H7 (cell line): ENCODE measurements around the gene COL8A1. TPM values are rescaled to one million over a fixed set of nuclear protein-coding genes. Genes with fewer than 3 reads are reported as not detected.
"Not testable (repeated sequence)": the region's sequence is repeated elsewhere in the genome, so short reads cannot be mapped to it uniquely, and the experiment has no call there.

Experiments
- DNase-seq: peaks from one replicate; pipeline ENCODE4 v3.0.0; 2012
- H3K27me3 ChIP-seq: 2 replicates; pipeline ENCODE4 v1.6.0; 2011; ENCODE audit warnings: mild to moderate bottlenecking, low read length; ENCODE audit not compliant: control insufficient read depth, insufficient read depth
- H3K36me3 ChIP-seq: replicated peaks from 2 replicates; pipeline ENCODE4 v1.5.1; 2011; ENCODE audit warnings: low read length; ENCODE audit not compliant: control insufficient read depth, insufficient read depth
- H3K4me3 ChIP-seq: 2 replicates; pipeline ENCODE4 v1.5.1; 2011; ENCODE audit warnings: low read depth, mild to moderate bottlenecking, control low read depth, low read length, moderate library complexity; ENCODE audit not compliant: insufficient read depth
- total RNA-seq: library from RNA; depleted of rRNA; stranded (reverse); fragments of >200 nt; shearing (Covaris generic); gene quantifications from 2 replicates; pipeline ENCODE4 v1.2.3, GENCODE V29; 2014

COL8A1 gene
- total RNA-seq, 1 experiment from 2014 or later = 0.59 TPM

- no peak for DNase-seq
- Histone ChIP-seq H3K27me3 (no peaks in the 10 kb centered on the region), H3K36me3 (no peaks in the 10 kb centered on the region), H3K4me3 (no peak overlapping the region)
Observed at GRCh38 chr3:99716463-99716995, 78.1 kb downstream of the COL8A1 start.

DNA sequence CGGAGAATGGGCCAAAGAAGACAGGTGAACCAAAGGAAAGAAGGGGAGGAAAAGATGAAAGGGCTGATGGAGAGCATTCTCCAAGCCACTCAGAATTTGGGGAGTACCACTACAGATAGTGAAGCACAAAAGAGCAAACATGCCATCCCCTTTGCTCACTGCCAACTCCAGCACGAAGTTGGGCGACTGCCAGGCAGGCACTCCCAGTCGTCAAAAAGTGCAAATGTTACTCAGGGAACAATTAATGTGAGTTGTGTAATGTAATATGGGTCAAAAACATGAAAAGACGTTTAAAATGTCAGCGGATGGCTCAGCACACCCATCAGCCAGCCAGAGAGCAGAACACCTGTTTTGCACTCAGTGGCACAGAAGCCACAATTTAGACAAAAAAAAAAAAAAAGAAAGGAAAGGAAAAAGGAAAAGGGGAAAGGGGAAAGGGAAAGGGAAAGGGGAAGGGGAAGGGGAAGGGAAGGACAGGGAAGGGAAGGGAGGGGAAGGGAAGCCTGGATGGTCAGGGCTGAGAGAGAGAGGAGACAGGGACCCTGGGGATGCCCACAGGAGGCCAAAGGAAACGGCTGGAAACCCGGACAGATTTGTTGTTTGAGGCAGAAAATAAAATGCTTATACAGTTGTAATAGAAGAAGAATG, 82.7 kb downstream of the COL8A1 start:
- Histone ChIP-seq H3K4me3 (no peak overlapping the region), H3K27me3 (no peaks in the 10 kb centered on the region), H3K36me3 (no peaks in the 10 kb centered on the region)
- no peak for DNase-seq

DNA sequence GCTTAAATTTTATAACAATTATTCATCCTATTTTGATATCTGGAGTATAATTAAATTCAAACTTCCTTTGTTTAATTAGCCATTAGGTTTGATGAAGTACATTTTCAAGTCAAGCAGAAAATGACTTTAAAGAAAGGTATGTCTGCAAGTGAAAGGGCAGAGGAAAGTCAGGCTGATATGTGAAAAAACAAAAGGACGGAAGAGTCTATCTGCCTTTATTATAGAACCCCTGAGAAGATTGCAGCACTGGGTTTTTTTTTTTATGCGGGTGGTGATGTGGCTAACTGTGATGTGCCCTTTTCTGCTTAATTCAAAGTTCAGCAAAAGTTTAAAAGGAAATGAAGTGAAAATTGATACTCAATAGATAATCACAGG, 83.2 kb downstream of the COL8A1 start:
- H3K27me3 ChIP-seq = no peaks in the 10 kb centered on the region
- no peak for DNase-seq
- H3K36me3 ChIP-seq = no peaks in the 10 kb centered on the region
- no peak overlapping the region for H3K4me3 ChIP-seq

GRCh38 chr3:99724276-99724675, 85.9 kb downstream of the COL8A1 start:
- no peaks in the 10 kb centered on the region for H3K27me3 ChIP-seq
- no peak overlapping the region for H3K4me3 ChIP-seq
- no peaks in the 10 kb centered on the region for H3K36me3 ChIP-seq
- DNase-seq = no peak

DNA sequence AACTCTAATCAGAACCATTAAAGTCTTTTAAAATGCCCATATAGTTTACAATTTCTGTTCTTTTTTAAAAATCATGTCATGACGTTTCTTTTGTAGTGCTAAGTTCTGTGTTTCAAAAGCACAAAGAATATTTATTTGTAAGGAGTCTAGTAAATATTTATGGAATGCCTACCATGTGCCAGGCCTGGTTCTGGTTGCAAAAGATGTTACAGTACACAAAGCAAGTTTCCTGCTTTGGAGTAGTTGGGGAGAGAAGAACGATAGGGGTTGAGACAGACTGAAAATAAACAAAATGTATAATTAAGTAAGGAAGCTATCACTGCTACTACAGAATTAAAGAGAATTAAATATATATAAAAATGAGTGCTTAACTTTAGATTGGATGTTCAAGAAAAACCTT, 92.5 kb downstream of the COL8A1 start:
- no peak for DNase-seq
- Histone ChIP-seq H3K4me3 (no peak overlapping the region), H3K27me3 (no peaks in the 10 kb centered on the region), H3K36me3 (no peaks in the 10 kb centered on the region)

- H3K4me3 ChIP-seq = no peak overlapping the region
- DNase-seq = no peak
- no peaks in the 10 kb centered on the region for H3K36me3 ChIP-seq
- H3K27me3 ChIP-seq = no peaks in the 10 kb centered on the region
Observed at GRCh38 chr3:99731499-99731898, 93.1 kb downstream of the COL8A1 start.

DNA sequence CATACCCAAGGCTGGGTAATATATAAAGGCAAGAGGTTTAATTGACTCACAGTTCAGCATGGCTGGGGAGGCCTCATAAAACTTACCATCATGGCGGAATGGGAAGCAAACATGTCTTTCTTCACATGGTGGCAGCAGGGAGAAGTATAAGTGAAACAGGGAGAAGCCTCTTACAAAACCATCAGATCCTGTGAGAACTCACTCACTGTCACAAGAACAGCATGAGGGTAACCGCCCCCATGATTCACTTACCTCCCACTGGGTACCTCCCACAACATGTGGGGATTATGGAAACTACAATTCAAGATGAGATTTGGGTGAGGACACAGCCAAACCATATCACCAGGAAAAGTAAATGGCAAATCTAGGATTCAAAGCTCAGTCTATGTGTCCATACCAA, 102.0 kb downstream of the COL8A1 start:
- H3K27me3 ChIP-seq, DNase-seq, H3K36me3 ChIP-seq, H3K4me3 ChIP-seq: not testable (repeated sequence)

- no peak overlapping the region for H3K4me3 ChIP-seq
- no peaks in the 10 kb centered on the region for H3K36me3 ChIP-seq
- no peaks in the 10 kb centered on the region for H3K27me3 ChIP-seq
- no peak for DNase-seq
Observed at GRCh38 chr3:99741588-99741987, 103.2 kb downstream of the COL8A1 start.

DNA sequence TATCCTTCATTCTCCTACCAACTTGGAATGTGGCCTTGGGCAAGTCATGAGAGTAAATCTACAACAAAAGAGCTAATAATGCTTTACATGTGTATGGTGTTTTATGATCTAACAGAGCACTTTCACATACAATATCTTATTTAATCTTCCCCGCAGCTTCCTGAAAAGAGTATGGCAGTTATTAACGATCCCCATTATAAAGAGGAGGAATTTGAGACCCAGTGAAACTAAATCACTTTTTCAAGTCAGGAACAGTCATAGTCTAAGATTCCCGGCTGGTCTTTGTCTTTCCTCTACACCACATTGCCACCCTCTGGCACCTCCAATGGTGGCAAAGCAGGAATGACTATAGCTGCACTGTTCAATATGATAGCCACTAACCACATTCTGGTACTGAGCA, 109.5 kb downstream of the COL8A1 start:
- Histone ChIP-seq H3K27me3 (no peaks in the 10 kb centered on the region), H3K4me3 (no peak overlapping the region), H3K36me3 (no peaks in the 10 kb centered on the region)
- no peak for DNase-seq

DNA sequence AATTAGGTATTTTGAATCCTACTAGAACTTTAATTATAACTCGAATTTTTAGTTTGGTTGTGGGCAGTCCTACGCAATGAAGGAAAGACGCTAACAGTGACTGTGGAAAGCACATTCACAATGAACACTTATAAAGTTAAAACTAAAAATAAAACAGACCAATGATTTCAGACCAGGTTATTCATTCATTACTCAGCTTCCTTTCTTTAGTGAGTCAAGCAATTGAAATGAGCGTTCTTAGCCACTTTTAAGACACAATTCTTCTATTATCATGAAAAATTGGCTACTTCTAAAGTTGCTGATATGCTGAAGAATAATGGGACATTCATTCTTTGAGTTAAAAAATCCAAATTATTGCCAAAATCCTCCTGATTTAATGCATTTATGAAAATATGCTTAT, 113.3 kb downstream of the COL8A1 start:
- DNase-seq = no peak
- Histone ChIP-seq H3K36me3 (no peaks in the 10 kb centered on the region), H3K4me3 (no peak overlapping the region), H3K27me3 (no peaks in the 10 kb centered on the region)

DNA sequence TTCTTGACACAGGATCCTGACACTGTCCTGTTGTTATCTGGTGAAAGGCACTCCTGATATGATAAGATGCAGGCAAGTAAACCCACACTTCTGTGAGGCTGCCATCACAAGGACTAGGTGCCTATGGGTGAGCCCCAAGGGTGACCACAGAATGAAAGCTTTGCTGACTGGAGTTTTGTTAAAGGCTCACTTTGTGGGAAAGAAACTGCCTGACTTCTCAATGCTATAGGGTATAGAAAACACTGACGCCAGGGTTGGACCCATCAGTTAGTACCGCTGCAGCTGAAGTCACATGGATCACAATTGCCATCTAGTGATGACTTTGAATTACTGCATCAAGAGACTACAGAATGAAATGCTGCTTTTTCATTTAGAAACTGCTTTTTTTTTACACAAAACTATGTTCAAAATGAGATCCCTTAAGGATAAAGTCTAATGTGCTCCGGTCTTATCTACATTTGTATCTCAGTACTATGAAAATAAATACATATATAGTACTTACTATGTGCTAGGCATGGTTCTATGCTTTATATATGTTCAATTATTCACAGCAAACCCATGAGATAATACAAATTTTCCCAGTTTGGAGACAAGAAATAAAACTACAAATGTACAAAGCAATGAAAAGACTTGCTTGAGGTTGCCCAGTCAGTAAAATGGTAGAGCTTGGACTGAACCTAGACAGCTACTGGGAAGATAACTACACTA, 115.0 kb downstream of the COL8A1 start:
- DNase-seq = peak; percentile 43
- no peak overlapping the region for H3K4me3 ChIP-seq
- H3K36me3 ChIP-seq = no peaks in the 10 kb centered on the region
- H3K27me3 ChIP-seq = no peaks in the 10 kb centered on the region

- DNase-seq = no peak
- Histone ChIP-seq H3K4me3 (no peak overlapping the region), H3K36me3 (no peaks in the 10 kb centered on the region), H3K27me3 (no peaks in the 10 kb centered on the region)
Observed at GRCh38 chr3:99755831-99756230, 117.4 kb downstream of the COL8A1 start.

DNA sequence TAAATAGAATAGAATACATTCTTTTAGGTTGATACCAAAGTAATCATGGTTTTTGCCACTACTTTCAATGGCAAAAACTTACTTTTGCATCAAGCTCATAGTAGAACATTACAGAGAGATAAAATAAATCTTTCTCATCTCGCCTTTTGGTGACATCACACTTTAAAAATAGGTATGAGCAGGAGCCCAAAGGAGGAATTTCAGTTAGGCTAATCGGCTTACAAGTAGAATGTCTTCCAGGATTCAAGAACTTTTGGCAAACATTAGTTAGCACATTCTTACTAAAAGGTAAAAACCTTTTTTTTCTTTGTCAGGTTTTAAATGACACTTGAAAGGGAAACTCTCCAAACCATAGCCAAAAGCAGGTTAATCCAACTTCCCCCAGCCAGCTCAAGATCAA, 119.6 kb downstream of the COL8A1 start:
- Histone ChIP-seq H3K36me3 (no peaks in the 10 kb centered on the region), H3K4me3 (no peak overlapping the region), H3K27me3 (no peaks in the 10 kb centered on the region)
- no peak for DNase-seq

- no peak for DNase-seq
- no peaks in the 10 kb centered on the region for H3K27me3 ChIP-seq
- H3K4me3 ChIP-seq = no peak overlapping the region
Observed at GRCh38 chr3:99758502-99759177, 120.2 kb downstream of the COL8A1 start.

GRCh38 chr3:99760031-99760430, 121.6 kb downstream of the COL8A1 start:
- H3K4me3 ChIP-seq = no peak overlapping the region
- H3K36me3 ChIP-seq = no peaks in the 10 kb centered on the region
- H3K27me3 ChIP-seq = no peaks in the 10 kb centered on the region
- DNase-seq = no peak

More at GRCh38 chr3:99758502-99759177, 120.2 kb downstream of the COL8A1 start:
- no peaks in the 10 kb centered on the region for H3K36me3 ChIP-seq
